HepG2 (cell line): ENCODE data around the gene SFR1. TPM values are rescaled to one million over a fixed set of nuclear protein-coding genes. Genes with fewer than 3 reads are reported as not detected.

ENCODE experiments used
- ATAC-seq: fragments of 200-7000 bp; cut with Tn5 transposase; 3 replicates; pipeline ENCODE4 v1.9.1; 2020; ENCODE audit warnings: mild to moderate bottlenecking, moderate library complexity
- BruUV-seq: library from RNA; stranded (reverse); fragments of 400-500 nt; replicated peaks from 2 replicates; lab custom pipeline; 2021; lab: Mats Ljungman, UMichigan
- CTCF ChIA-PET: fragments of 300-600 bp; formaldehyde crosslinking; extraction: SDS; loops from one replicate; lab custom pipeline; 2021; ENCODE audit warnings: low total read pairs, inconsistent platforms, low intra/inter-chr PET ratio; lab: Yijun Ruan, JAX
- POLR2A ChIA-PET: fragments of 350-600 bp; sonication (Branson Sonifier 250); formaldehyde crosslinking; loops from one replicate; lab custom pipeline; 2020; ENCODE audit warnings: antibody characterized with exemption, inconsistent platforms; lab: Yijun Ruan, JAX
- DNase-seq: peaks from one replicate; pipeline ENCODE4 v3.0.0-alpha.2; 2015; ENCODE audit warnings: low spot score
- FAIRE-seq: peaks from 3 replicates; lab custom pipeline; 2011; peaks lifted over from hg19 to GRCh38; lab: Jason Lieb, UNC
- H2AFZ ChIP-seq: one replicate; pipeline ENCODE4 v1.6.1; 2011; ENCODE audit warnings: low read length, inconsistent platforms
- H3K27ac ChIP-seq: fragments of 300-600 bp; 3 replicates; pipeline ENCODE4 v1.8.0; 2011; ENCODE audit warnings: mixed run types, mild to moderate bottlenecking, mixed read lengths, low read length, inconsistent platforms; ENCODE audit not compliant: insufficient read depth; ENCODE audit errors: extremely low read length
- H3K27me3 ChIP-seq, 2 experiments: fragments of 200-600 bp in 1 of 2; 2 replicates in 1 of 2; 3 replicates in 1 of 2; pipeline versions ENCODE4 v1.6.0 to v1.8.0; 2011; ENCODE audit warnings: low read length in 2 of 2, mild to moderate bottlenecking in 2 of 2, moderate library complexity in 2 of 2, inconsistent platforms in 1 of 2; ENCODE audit not compliant: insufficient read depth in 2 of 2, control insufficient read depth in 1 of 2
- H3K36me3 ChIP-seq, 2 experiments: fragments of 200-600 bp in 1 of 2; replicated peaks in 1 of 2; 2 replicates in 1 of 2; 3 replicates in 1 of 2; pipeline versions ENCODE4 v1.5.1 to v1.8.0; 2011; ENCODE audit warnings: low read length in 2 of 2, inconsistent platforms in 1 of 2; ENCODE audit not compliant: insufficient read depth in 2 of 2, control insufficient read depth in 1 of 2
- H3K4me1 ChIP-seq: 2 replicates; pipeline ENCODE4 v1.5.1; 2012; ENCODE audit warnings: low read length, inconsistent platforms; ENCODE audit not compliant: insufficient read depth
- H3K4me2 ChIP-seq: 2 replicates; pipeline ENCODE4 v1.6.0; 2011; ENCODE audit warnings: low read depth, low read length, inconsistent platforms
- H3K4me3 ChIP-seq, 3 experiments: fragments of 200-600 bp in 1 of 3; sonication (generic), shearing (Covaris generic) in 1 of 3; replicated peaks in 1 of 3; 2 replicates each; pipeline ENCODE4 v1.5.1; 2011 to 2016; ENCODE audit warnings: low read length in 3 of 3, inconsistent platforms in 2 of 3, low read depth in 2 of 3, mild to moderate bottlenecking in 2 of 3, control low read depth in 1 of 3, mixed read lengths in 1 of 3; ENCODE audit not compliant: insufficient read depth in 1 of 3
- H3K79me2 ChIP-seq: one replicate; pipeline ENCODE4 v1.6.1; 2011; ENCODE audit warnings: low read length, inconsistent platforms; ENCODE audit not compliant: insufficient read depth
- H3K9ac ChIP-seq: 2 replicates; pipeline ENCODE4 v1.6.0; 2011; ENCODE audit warnings: mild to moderate bottlenecking, low read depth, low read length, inconsistent platforms; ENCODE audit not compliant: insufficient read depth
- H3K9me3 ChIP-seq: 2 replicates; pipeline ENCODE4 v1.5.1; 2012; ENCODE audit warnings: mild to moderate bottlenecking, low read length
- H4K20me1 ChIP-seq: 2 replicates; pipeline ENCODE4 v1.6.0; 2011; ENCODE audit warnings: inconsistent platforms, mild to moderate bottlenecking, low read length, moderate library complexity; ENCODE audit not compliant: insufficient read depth
- AGO1 ChIP-seq: fragments of 200-400 bp; formaldehyde crosslinking; IDR thresholded peaks from 2 replicates; pipeline ENCODE4 v1.6.1; 2017; ENCODE audit warnings: mild to moderate bottlenecking, low read depth, low read length, moderate library complexity; ENCODE audit not compliant: poor library complexity, severe bottlenecking
- BRF2 ChIP-seq: sonication (generic); formaldehyde crosslinking; IDR thresholded peaks from 2 replicates; pipeline ENCODE4 v1.8.1; 2022; ENCODE audit warnings: mild to moderate bottlenecking, missing genetic modification reagents
- FIP1L1 ChIP-seq: fragments of 200-400 bp; formaldehyde crosslinking; IDR thresholded peaks from 2 replicates; pipeline ENCODE4 v1.6.1; 2018; ENCODE audit warnings: low read depth, mild to moderate bottlenecking, low read length, moderate library complexity, borderline replicate concordance; ENCODE audit not compliant: insufficient read depth
- FOXK2 ChIP-seq: fragments of 450-650 bp; IDR thresholded peaks from 2 replicates; pipeline ENCODE4 v1.6.1; 2016
- GZF1 ChIP-seq: sonication (generic); formaldehyde crosslinking; IDR thresholded peaks from 2 replicates; pipeline ENCODE4 v1.5.1; 2020; ENCODE audit warnings: mild to moderate bottlenecking, missing genetic modification reagents
- MED1 ChIP-seq: sonication (generic); formaldehyde crosslinking; IDR thresholded peaks from 2 replicates; pipeline ENCODE4 v1.4.0; 2020; ENCODE audit warnings: missing genetic modification reagents
- NONO ChIP-seq, 2 experiments: fragments of 450-650 bp in 1 of 2; sonication (generic) in 1 of 2; formaldehyde crosslinking in 1 of 2; IDR thresholded peaks in 1 of 2; conservative IDR thresholded peaks in 1 of 2; 2 replicates each; pipeline versions ENCODE4 v1.6.1 to v1.8.0; 2017 to 2022; ENCODE audit warnings: mild to moderate bottlenecking in 1 of 2, missing genetic modification reagents in 1 of 2, moderate library complexity in 1 of 2
- SAP130 ChIP-seq: IDR thresholded peaks from 2 replicates; pipeline ENCODE4 v1.6.1; 2016; ENCODE audit warnings: low read depth
- SP140L ChIP-seq: sonication (generic); formaldehyde crosslinking; IDR thresholded peaks from 2 replicates; pipeline ENCODE4 v1.4.0; 2020; ENCODE audit warnings: missing genetic modification reagents, borderline replicate concordance
- ZFP62 ChIP-seq: sonication (generic); formaldehyde crosslinking; IDR thresholded peaks from 2 replicates; pipeline ENCODE4 v1.4.0; 2020; ENCODE audit warnings: missing genetic modification reagents
- ZNF207 ChIP-seq: fragments of 450-650 bp; IDR thresholded peaks from 2 replicates; pipeline ENCODE4 v1.6.1; 2016; ENCODE audit warnings: antibody characterized with exemption, borderline replicate concordance
- ZNF329 ChIP-seq: sonication (generic); formaldehyde crosslinking; IDR thresholded peaks from 2 replicates; pipeline ENCODE4 v1.9.0; 2021; ENCODE audit warnings: low read depth, mild to moderate bottlenecking, missing genetic modification reagents
- ZNF432 ChIP-seq: sonication (generic); formaldehyde crosslinking; IDR thresholded peaks from 2 replicates; pipeline ENCODE4 v1.5.0; 2020; ENCODE audit warnings: missing genetic modification reagents, mild to moderate bottlenecking, borderline replicate concordance
- ZNF484 ChIP-seq: sonication (generic); formaldehyde crosslinking; IDR thresholded peaks from 2 replicates; pipeline ENCODE4 v1.5.1; 2020; ENCODE audit warnings: mild to moderate bottlenecking, low read depth, missing genetic modification reagents, borderline replicate concordance
- ZNF558 ChIP-seq: sonication (generic); formaldehyde crosslinking; IDR thresholded peaks from 2 replicates; pipeline ENCODE4 v1.9.0; 2022; ENCODE audit warnings: mild to moderate bottlenecking, missing genetic modification reagents, borderline replicate concordance
- ZNF749 ChIP-seq: sonication (generic); formaldehyde crosslinking; IDR thresholded peaks from 2 replicates; pipeline ENCODE4 v1.8.0; 2022; ENCODE audit warnings: mild to moderate bottlenecking, missing genetic modification reagents, moderate library complexity, borderline replicate concordance
- ZNF776 ChIP-seq: sonication (generic); formaldehyde crosslinking; IDR thresholded peaks from 2 replicates; pipeline ENCODE4 v1.4.0; 2020; ENCODE audit warnings: mild to moderate bottlenecking, missing genetic modification reagents
- WGBS: methylation state at CpG from one replicate; pipeline ENCODE4 v1.1.6; 2017; ENCODE audit warnings: low lambda C conversion rate; 5-methylcytosine and 5-hydroxymethylcytosine counted together
- in situ Hi-C: cut with HindIII; loops from 2 replicates; pipeline ENCODE4 v1.10.0; 2017; ENCODE audit warnings: low pct_unique_long_range_greater_than_20kb; ENCODE audit not compliant: extremely low pct_ligation_motif_present
- intact Hi-C: fragments of 100-400 bp; cut with micrococcal nuclease; formaldehyde crosslinking; loops from one replicate; pipeline ENCODE4 v1.10.0; 2022; ENCODE audit not compliant: unreplicated experiment
- polyA plus RNA-seq, 8 experiments: library from polyadenylated mRNA; depleted of rRNA in 3 of 8; stranded (reverse) in 7 of 8; unstranded in 1 of 8; fragments of >200 nt; fragmentation: Illumina TruSeq in 4 of 8; extraction: Trizol in 4 of 8; gene quantifications; 2 replicates each; pipeline versions ENCODE4 v1.2.1 to v1.2.3, GENCODE V29; 2011 to 2016; ENCODE audit warnings: low read depth in 4 of 8, missing spikeins in 1 of 8, mixed read lengths in 1 of 8; ENCODE audit not compliant: insufficient read depth in 1 of 8
- total RNA-seq, 5 experiments: library from RNA; depleted of rRNA; stranded (reverse); fragments of >200 nt; fragmentation: Illumina TruSeq; extraction: Trizol; gene quantifications; 2 replicates each; pipeline ENCODE4 v1.2.3, GENCODE V29; 2016; ENCODE audit warnings: low read depth in 1 of 5
- TF ChIP-seq, protein P1 (sequence below): IDR thresholded peaks from 2 replicates; pipeline ENCODE4 v1.6.1; 2016; ENCODE audit warnings: missing genetic modification reagents, missing compliant biosample characterization
- TF ChIP-seq, protein P2 (sequence below): sonication (generic); formaldehyde crosslinking; IDR thresholded peaks from 2 replicates; pipeline ENCODE4 v1.4.0; 2020; ENCODE audit warnings: mild to moderate bottlenecking, missing genetic modification reagents

SFR1 gene
- total and polyA plus RNA-seq, 2 of the 13 experiments (the other 11 are each of a cell fraction or from before 2014, with no cell fraction given): 2.2 to 6.1 TPM

GRCh38 chr10:104146882-104147281, 24.9 kb downstream of the SFR1 start:
- DNase-seq: no peak
- Histone ChIP-seq H3K9ac (no peak overlapping the region), H3K9me3 (peaks cover 8% of the 10 kb centered on the region)
- ChIA-PET CTCF (no interaction called here), POLR2A (interaction anchor here (1.1 kb wide), 1 partner anchor 25 kb away, joined by 3 read pairs; the partner anchor contains the start of gene SFR1)
- 0% methylated on average over 1 of the region's 1 CpG for WGBS
- TF ChIP-seq GZF1 (CRISPR knock-in tag): no peak
- TF ChIP-seq, protein P1, sequence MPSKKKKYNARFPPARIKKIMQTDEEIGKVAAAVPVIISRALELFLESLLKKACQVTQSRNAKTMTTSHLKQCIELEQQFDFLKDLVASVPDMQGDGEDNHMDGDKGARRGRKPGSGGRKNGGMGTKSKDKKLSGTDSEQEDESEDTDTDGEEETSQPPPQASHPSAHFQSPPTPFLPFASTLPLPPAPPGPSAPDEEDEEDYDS (CRISPR knock-in tag): no peak
- no peak for TF ChIP-seq NONO (IDR thresholded peaks at IDR 0.05)
- no peak for TF ChIP-seq NONO (CRISPR knock-in tag; conservative IDR thresholded peaks at IDR 0.05)
- TF ChIP-seq ZNF329: no peak
- TF ChIP-seq, all 625 proteins: peak for 0
- no peak for FAIRE-seq
- Histone ChIP-seq H3K36me3 (no peaks in the 10 kb centered on the region), H2AFZ (no peak overlapping the region), H3K4me1 (no peaks in the 10 kb centered on the region), H3K27me3 (no peaks in the 10 kb centered on the region), H3K4me2 (no peak overlapping the region), H3K27ac (no peak overlapping the region), H3K79me2 (no peaks in the 10 kb centered on the region), H4K20me1 (no peaks in the 10 kb centered on the region), H3K4me3 (no peak overlapping the region)
- BruUV-seq: no TSS peak
- ATAC-seq: no peak
- in situ Hi-C loops: no loop called here
- intact Hi-C loops: no loop called here

GRCh38 chr10:104150139-104150538, 28.2 kb downstream of the SFR1 start:
- no peaks in the 10 kb centered on the region for H3K36me3 ChIP-seq
- peaks cover 17% of the 10 kb centered on the region for H3K9me3 ChIP-seq
- in situ Hi-C loops (no loop called here), intact Hi-C loops (no loop called here)
- FAIRE-seq (no peak), ATAC-seq (no peak), DNase-seq (no peak)
- BruUV-seq: no TSS peak
- H3K4me1 ChIP-seq: no peaks in the 10 kb centered on the region
- no peak overlapping the region for H3K4me2 ChIP-seq
- no peak overlapping the region for H3K27ac ChIP-seq
- ChIA-PET POLR2A (no interaction called here), CTCF (no interaction called here)
- H3K79me2 ChIP-seq: no peaks in the 10 kb centered on the region
- H3K4me3 ChIP-seq: no peak overlapping the region
- no peak overlapping the region for H3K9ac ChIP-seq
- no peak overlapping the region for H2AFZ ChIP-seq
- no peaks in the 10 kb centered on the region for H4K20me1 ChIP-seq
- 0 out of 5 replicates have a peak, but pooled peaks cover 0 to under 1% of the 10 kb centered on the region in 2 experiments for H3K27me3 ChIP-seq
- TF ChIP-seq, protein P2, sequence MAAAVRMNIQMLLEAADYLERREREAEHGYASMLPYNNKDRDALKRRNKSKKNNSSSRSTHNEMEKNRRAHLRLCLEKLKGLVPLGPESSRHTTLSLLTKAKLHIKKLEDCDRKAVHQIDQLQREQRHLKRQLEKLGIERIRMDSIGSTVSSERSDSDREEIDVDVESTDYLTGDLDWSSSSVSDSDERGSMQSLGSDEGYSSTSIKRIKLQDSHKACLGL (CRISPR knock-in tag): no peak
- TF ChIP-seq ZNF207: no peak
- no peak for TF ChIP-seq ZNF558
- TF ChIP-seq AGO1: no peak
- no peak for TF ChIP-seq ZNF776
- TF ChIP-seq ZNF484 (CRISPR knock-in tag): no peak
- no peak for TF ChIP-seq SP140L (CRISPR knock-in tag)
- no peak for TF ChIP-seq FOXK2
- no peak for TF ChIP-seq ZNF749 (CRISPR knock-in tag)
- TF ChIP-seq ZFP62 (CRISPR knock-in tag): no peak
- TF ChIP-seq FIP1L1: no peak
- no peak for TF ChIP-seq MED1 (CRISPR knock-in tag)
- TF ChIP-seq SAP130: no peak
- TF ChIP-seq BRF2 (CRISPR knock-in tag): no peak
- no peak for TF ChIP-seq ZNF432 (CRISPR knock-in tag)
